NB4 (cell line): ENCODE data around the gene STAU1.
A peak's percentile ranks its signal among the peaks of the same experiment; 100 is the strongest.

Experiments
- DNase-seq: peaks from one replicate; pipeline ENCODE4 v3.0.0; 2010; ENCODE audit warnings: low read depth
- H3K4me3 ChIP-seq: one replicate; pipeline ENCODE4 v1.5.1; 2011; ENCODE audit warnings: mild to moderate bottlenecking, low read depth, low read length, moderate library complexity
- MYC ChIP-seq: IDR thresholded peaks from 2 replicates; pipeline ENCODE4 v1.6.1; 2011; ENCODE audit warnings: low read depth, low read length
- POLR2A ChIP-seq: IDR thresholded peaks from 2 replicates; pipeline ENCODE4 v1.6.1; 2011; ENCODE audit warnings: mild to moderate bottlenecking; ENCODE audit not compliant: insufficient read length; ENCODE audit errors: extremely low read depth
- TF ChIP-seq, protein P1 (sequence below): IDR thresholded peaks from 2 replicates; pipeline ENCODE4 v1.6.1; 2011; ENCODE audit warnings: low read depth, low read length
- TF ChIP-seq, protein P2 (sequence below): IDR thresholded peaks from one replicate; pipeline ENCODE4 v1.5.1; 2012; ENCODE audit warnings: low read depth, low read length

Gene STAU1

DNA sequence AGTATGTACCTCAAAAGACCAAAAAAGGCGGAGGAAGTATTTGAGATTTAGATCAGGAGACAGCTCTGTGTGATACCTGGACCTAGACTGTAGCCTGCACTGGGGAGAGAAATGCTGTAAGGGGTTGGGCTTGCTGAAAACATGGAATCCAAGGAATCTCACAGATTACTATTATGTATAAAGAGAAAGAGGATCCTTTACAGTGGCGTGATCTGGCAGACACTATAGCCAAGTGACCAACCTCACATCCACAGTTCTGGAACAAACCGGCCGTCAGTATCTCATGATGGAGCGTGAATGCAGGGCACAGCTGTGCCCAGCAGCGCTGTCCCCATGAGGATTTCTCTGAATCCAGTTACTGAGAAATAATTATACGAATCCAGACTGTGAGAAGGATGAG is 43.3 kb upstream of the STAU1 start:
- DNase-seq = no peak
- H3K4me3 ChIP-seq = no peak overlapping the region
- no peak for TF ChIP-seq POLR2A
- TF ChIP-seq, protein P1, sequence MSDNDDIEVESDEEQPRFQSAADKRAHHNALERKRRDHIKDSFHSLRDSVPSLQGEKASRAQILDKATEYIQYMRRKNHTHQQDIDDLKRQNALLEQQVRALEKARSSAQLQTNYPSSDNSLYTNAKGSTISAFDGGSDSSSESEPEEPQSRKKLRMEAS = no peak
- TF ChIP-seq, protein P2, sequence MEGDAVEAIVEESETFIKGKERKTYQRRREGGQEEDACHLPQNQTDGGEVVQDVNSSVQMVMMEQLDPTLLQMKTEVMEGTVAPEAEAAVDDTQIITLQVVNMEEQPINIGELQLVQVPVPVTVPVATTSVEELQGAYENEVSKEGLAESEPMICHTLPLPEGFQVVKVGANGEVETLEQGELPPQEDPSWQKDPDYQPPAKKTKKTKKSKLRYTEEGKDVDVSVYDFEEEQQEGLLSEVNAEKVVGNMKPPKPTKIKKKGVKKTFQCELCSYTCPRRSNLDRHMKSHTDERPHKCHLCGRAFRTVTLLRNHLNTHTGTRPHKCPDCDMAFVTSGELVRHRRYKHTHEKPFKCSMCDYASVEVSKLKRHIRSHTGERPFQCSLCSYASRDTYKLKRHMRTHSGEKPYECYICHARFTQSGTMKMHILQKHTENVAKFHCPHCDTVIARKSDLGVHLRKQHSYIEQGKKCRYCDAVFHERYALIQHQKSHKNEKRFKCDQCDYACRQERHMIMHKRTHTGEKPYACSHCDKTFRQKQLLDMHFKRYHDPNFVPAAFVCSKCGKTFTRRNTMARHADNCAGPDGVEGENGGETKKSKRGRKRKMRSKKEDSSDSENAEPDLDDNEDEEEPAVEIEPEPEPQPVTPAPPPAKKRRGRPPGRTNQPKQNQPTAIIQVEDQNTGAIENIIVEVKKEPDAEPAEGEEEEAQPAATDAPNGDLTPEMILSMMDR = no peak
- no peak for TF ChIP-seq MYC

DNA sequence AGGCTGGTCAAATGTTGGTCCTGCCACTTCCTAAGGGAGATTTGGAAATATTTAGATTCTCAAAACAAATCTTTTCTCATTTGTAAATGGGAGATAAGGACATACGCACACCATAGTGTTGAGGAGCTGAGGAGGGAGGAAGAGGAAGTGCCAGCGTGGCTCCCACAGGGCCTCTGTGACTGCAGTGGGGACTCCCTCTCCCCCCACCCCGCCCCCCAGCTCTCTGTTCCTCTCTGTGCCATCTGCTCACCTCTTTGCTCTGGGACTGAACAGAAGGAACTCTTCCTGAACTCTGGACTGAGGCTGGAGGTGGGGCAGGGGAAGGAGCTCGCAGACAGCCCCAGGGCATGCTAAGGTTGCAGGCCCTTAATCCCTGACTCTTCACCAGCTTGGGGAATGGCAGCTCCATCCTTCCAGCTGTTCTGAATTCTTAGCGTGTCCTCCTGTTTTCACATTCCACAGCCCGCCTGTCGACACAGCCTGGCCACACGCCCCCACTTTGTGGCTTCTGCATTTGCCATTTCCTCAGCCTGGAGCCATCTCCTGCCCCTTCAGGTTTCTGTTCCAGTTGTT is 42.5 kb upstream of the STAU1 start:
- DNase-seq = peak; percentile 74
- TF ChIP-seq POLR2A (no peak), MYC (peak; percentile 27; the same call in 1 of the 2 replicates)
- TF ChIP-seq, protein P1 = 0 out of 2 replicates have a peak, but pooled peaks have one; percentile 11
- H3K4me3 ChIP-seq = no peak overlapping the region

DNA sequence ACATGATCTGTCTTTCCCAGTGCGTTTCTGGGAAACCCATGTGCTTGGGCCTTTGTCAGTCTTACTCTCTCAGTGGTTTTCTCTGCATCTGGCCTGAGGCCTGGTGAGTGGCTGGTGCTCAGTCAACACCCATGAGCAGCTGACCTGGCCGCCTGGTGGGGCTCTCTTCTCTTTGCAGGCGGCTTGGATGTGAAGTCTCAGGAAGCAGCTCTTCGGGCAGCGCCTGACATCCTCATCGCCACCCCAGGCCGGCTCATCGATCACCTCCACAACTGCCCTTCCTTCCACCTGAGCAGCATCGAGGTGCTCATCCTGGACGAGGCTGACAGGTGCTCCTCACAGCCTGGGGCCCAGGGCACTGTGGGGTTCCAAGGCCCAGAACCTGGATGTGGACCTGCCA is 41.9 kb upstream of the STAU1 start:
- H3K4me3 ChIP-seq = no peak overlapping the region
- TF ChIP-seq MYC = no peak
- no peak for TF ChIP-seq POLR2A
- TF ChIP-seq, protein P2 = no peak
- TF ChIP-seq, protein P1 = no peak
- no peak for DNase-seq

DNA sequence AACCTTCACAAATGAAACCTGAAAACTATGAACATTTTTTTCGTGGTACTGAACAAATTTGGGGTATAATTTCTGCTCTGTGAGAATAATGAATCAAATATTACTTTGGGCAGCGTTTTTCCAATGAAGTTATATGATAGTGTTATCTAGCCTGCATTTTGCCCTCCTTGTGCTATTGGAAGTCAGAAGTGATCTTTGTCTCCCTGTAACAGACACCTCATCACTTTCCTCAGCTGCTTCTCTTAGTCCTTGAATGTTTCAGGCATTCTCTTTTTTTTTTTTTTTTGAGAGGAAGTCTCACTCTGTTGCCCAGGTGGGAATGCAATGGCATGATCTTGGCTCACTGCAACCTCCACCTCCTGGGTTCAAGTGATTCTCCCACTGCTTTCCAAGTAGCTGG is 41.2 kb upstream of the STAU1 start:
- H3K4me3 ChIP-seq = no peak overlapping the region
- no peak for TF ChIP-seq POLR2A
- TF ChIP-seq, protein P1 = no peak
- TF ChIP-seq, protein P2 = no peak
- TF ChIP-seq MYC = no peak
- DNase-seq = no peak

DNA sequence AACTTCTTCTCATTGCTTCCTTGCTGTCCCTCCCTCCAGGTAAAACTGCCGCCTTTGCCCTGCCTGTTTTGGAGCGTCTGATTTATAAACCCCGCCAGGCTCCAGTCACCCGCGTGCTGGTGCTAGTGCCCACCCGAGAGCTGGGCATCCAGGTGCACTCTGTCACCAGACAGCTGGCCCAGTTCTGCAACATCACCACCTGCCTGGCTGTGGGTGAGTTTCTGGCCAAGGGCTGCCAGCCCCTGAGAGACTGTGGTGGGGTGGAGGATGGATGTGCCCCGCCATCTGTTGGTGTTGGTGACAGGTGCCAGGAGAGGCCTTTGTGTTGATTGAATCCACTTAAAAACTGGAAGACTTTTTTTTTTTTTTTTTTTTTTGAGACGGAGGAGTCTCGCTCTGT is 40.5 kb upstream of the STAU1 start:
- no peak for TF ChIP-seq POLR2A
- no peak for TF ChIP-seq MYC
- TF ChIP-seq, protein P2 = no peak
- TF ChIP-seq, protein P1 = no peak
- H3K4me3 ChIP-seq = no peak overlapping the region
- no peak for DNase-seq

DNA sequence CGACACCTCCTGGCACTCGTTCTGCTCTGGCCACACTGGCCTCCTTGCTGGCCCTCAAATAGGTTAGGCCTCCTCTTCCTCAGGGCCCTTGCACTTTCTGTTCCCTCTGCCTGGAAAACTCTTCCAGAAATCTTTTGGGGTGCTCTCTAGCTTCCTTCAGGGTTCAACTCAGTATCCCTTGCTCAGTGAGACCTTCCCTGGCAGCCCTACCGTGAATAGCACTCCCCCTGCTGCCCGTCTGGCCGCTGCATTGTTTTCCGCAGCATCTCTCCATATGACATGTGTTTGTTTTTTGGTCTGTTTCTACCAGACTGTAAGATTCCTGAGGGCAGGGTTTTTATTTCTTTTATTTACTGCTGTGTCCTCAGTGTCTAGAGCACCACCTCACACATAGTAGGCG is 37.8 kb upstream of the STAU1 start:
- no peak for DNase-seq
- TF ChIP-seq, protein P1 = no peak
- TF ChIP-seq MYC (no peak), POLR2A (no peak)
- TF ChIP-seq, protein P2 = peak; percentile 25
- no peak overlapping the region for H3K4me3 ChIP-seq
